ENCODE measurements around the gene DLGAP1. TPM values are rescaled to one million over a fixed set of nuclear protein-coding genes. Genes with fewer than 3 reads are reported as not detected.
"Not testable (repeated sequence)": the region's sequence is repeated elsewhere in the genome, so short reads cannot be mapped to it uniquely, and the experiment has no call there.

Gene DLGAP1
- polyA plus RNA-seq, 1 of the 3 experiments (the other 2 are of a cell fraction): not detected

DNA sequence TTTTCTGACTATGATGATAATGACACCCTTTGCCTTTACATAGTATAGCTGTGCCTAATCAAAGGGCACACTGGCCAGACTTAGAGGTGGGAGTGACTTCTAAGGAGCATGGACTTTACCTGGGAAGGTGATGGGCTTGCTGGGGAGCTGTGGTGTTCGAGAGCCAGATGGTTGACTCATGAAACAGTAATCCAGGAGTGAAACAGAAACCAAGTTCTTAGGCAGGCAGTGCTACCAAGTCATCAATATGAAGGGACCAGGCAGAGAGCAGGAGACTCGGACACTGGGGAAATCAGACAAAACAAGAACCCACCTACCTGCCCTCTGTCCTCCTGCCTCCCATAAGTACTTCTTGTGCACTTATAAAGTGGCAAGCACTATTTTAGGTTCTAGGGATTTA, 430.4 kb downstream of the DLGAP1 start:
- POLR2A ChIA-PET: no interaction called here
- no peak for DNase-seq

GRCh38 chr18:4022749-4023148, 432.4 kb downstream of the DLGAP1 start:
- H3K9me3 ChIP-seq, H3K9me2 ChIP-seq, POLR2A ChIA-PET: not testable (repeated sequence)

More for the DNA sequence above, 430.4 kb downstream of the DLGAP1 start:
- H3K79me2 ChIP-seq (ENCODE audit: insufficient read depth): no peaks in the 10 kb centered on the region
- H3K4me1 ChIP-seq (ENCODE audit: control insufficient read depth in 1 of 2, insufficient read depth in 2 of 2, low read depth in 1 of 2, low read length in 1 of 2): no peaks in the 10 kb centered on the region
- CTCF ChIA-PET: no interaction called here
- no peaks in the 10 kb centered on the region for H3K27me3 ChIP-seq (ENCODE audit: insufficient read depth)
- H4K20me1 ChIP-seq (ENCODE audit: insufficient read depth): no peaks in the 10 kb centered on the region
- no peak overlapping the region for H3K4me3 ChIP-seq (ENCODE audit: low read depth in 2 of 2, low read length in 1 of 2)
- H3F3A ChIP-seq (replicated peaks; ENCODE audit: insufficient read depth): no peaks in the 10 kb centered on the region
- H3K9me2 ChIP-seq: no peaks in the 10 kb centered on the region
- no peak overlapping the region for H3K9ac ChIP-seq
- WGBS (ENCODE audit: low lambda C conversion rate): 10% methylated on average over 2 of the region's 2 CpGs
- no peak overlapping the region for H3K4me2 ChIP-seq
- no peak for TF ChIP-seq RXRA (IDR thresholded peaks at IDR 0.05; ENCODE audit: borderline replicate concordance, low read depth)
- no peak for TF ChIP-seq TCF12 (IDR thresholded peaks at IDR 0.05)
- TF ChIP-seq MEF2A (IDR thresholded peaks at IDR 0.05; ENCODE audit: borderline replicate concordance, low read depth): no peak
- TF ChIP-seq EP300 (IDR thresholded peaks at IDR 0.05; ENCODE audit: borderline replicate concordance in 1 of 2, low read depth in 1 of 2, low read length in 1 of 2): no peak
- TF ChIP-seq NFIC (IDR thresholded peaks at IDR 0.05; ENCODE audit: borderline replicate concordance): no peak
- no peak for TF ChIP-seq JUND (IDR thresholded peaks at IDR 0.05)
- TF ChIP-seq CHD2 (IDR thresholded peaks at IDR 0.05; ENCODE audit: low read length, partially characterized antibody): no peak
- TF ChIP-seq ZBTB33 (IDR thresholded peaks at IDR 0.05; ENCODE audit: borderline replicate concordance, low read depth): no peak
- no peak for TF ChIP-seq POLR2AphosphoS5 (IDR thresholded peaks at IDR 0.05; ENCODE audit: low read depth, low read length)
- TF ChIP-seq SIN3A (IDR thresholded peaks at IDR 0.05; ENCODE audit: borderline replicate concordance, low read depth, low read length): no peak
- no peak for TF ChIP-seq GABPA (IDR thresholded peaks at IDR 0.05; ENCODE audit: low read depth)
- TF ChIP-seq PBX3 (IDR thresholded peaks at IDR 0.05): no peak
- TF ChIP-seq TEAD4 (IDR thresholded peaks at IDR 0.05; ENCODE audit: borderline replicate concordance, insufficient read depth): no peak
- TF ChIP-seq CTCF (IDR thresholded peaks at IDR 0.05): no peak
- no peak for TF ChIP-seq RAD21 (IDR thresholded peaks at IDR 0.05; ENCODE audit: low read length)
- TF ChIP-seq FOSL2 (IDR thresholded peaks at IDR 0.05; ENCODE audit: borderline replicate concordance, low read depth): no peak
- no peak for TF ChIP-seq MXI1 (IDR thresholded peaks at IDR 0.05; ENCODE audit: low read depth, low read length)
- no peak for TF ChIP-seq MAX (IDR thresholded peaks at IDR 0.05; ENCODE audit: low read depth)
- H3K27ac ChIP-seq (ENCODE audit: low read depth in 2 of 2, low read length in 1 of 2): no peak overlapping the region
- H3K36me3 ChIP-seq (replicated peaks in 1 of 2; ENCODE audit: control insufficient read depth in 1 of 2, insufficient read depth in 2 of 2, low read length in 1 of 2): no peaks in the 10 kb centered on the region
- no peak overlapping the region for H2AFZ ChIP-seq (ENCODE audit: low read depth)
- H3K9me3 ChIP-seq: no peaks in the 10 kb centered on the region

More at GRCh38 chr18:4022749-4023148, 432.4 kb downstream of the DLGAP1 start:
- H3K4me1 ChIP-seq (ENCODE audit: control insufficient read depth in 1 of 2, insufficient read depth in 2 of 2, low read depth in 1 of 2, low read length in 1 of 2); H3F3A ChIP-seq (replicated peaks; ENCODE audit: insufficient read depth); H2AFZ ChIP-seq (ENCODE audit: low read depth); DNase-seq; H3K36me3 ChIP-seq (replicated peaks in 1 of 2; ENCODE audit: control insufficient read depth in 1 of 2, insufficient read depth in 2 of 2, low read length in 1 of 2); H3K27ac ChIP-seq (ENCODE audit: low read depth in 2 of 2, low read length in 1 of 2); H3K27me3 ChIP-seq (ENCODE audit: insufficient read depth); H3K9ac ChIP-seq; H3K4me3 ChIP-seq (ENCODE audit: low read depth in 2 of 2, low read length in 1 of 2); CTCF ChIA-PET; H3K4me2 ChIP-seq; H3K79me2 ChIP-seq (ENCODE audit: insufficient read depth); H4K20me1 ChIP-seq (ENCODE audit: insufficient read depth): not testable (repeated sequence)
- WGBS (ENCODE audit: low lambda C conversion rate): 3% methylated on average over 1 of the region's 1 CpG
